Muscle layer of colon (tissue), 2 donors: ENCODE results near the gene ADRA2B.
"Not testable (repeated sequence)": the region's sequence is repeated elsewhere in the genome, so short reads cannot be mapped to it uniquely, and the experiment has no call there.

Experiments
- H3K27ac ChIP-seq: one replicate; pipeline ENCODE4 v1.7.0; 2013; ENCODE audit warnings: low read depth, mild to moderate bottlenecking, low read length, moderate library complexity
- H3K27me3 ChIP-seq, 2 donors: one replicate each; pipeline ENCODE4 v1.7.0; 2013; ENCODE audit warnings: low read length in 2 of 2, mild to moderate bottlenecking in 2 of 2; ENCODE audit not compliant: insufficient read depth in 2 of 2, control insufficient read depth in 1 of 2
- H3K36me3 ChIP-seq: one replicate; pipeline ENCODE4 v1.7.0; 2013; ENCODE audit warnings: mild to moderate bottlenecking, low read length; ENCODE audit not compliant: insufficient read depth
- H3K4me1 ChIP-seq: one replicate; pipeline ENCODE4 v1.7.0; 2013; ENCODE audit warnings: mild to moderate bottlenecking, low read length; ENCODE audit not compliant: insufficient read depth
- H3K4me3 ChIP-seq, 2 donors: one replicate each; pipeline ENCODE4 v1.7.0; 2013; ENCODE audit warnings: low read length in 2 of 2, low read depth in 1 of 2, mild to moderate bottlenecking in 1 of 2, moderate library complexity in 1 of 2
- H3K9ac ChIP-seq: one replicate; pipeline ENCODE4 v1.7.0; 2013; ENCODE audit warnings: low read length
- H3K9me3 ChIP-seq: one replicate; pipeline ENCODE4 v1.7.0; 2013; ENCODE audit warnings: mild to moderate bottlenecking, low read length
- donor health status: abdominal sarcoma.
- donor health status: Adenocarcinoma of cecum.

The ADRA2B gene

DNA sequence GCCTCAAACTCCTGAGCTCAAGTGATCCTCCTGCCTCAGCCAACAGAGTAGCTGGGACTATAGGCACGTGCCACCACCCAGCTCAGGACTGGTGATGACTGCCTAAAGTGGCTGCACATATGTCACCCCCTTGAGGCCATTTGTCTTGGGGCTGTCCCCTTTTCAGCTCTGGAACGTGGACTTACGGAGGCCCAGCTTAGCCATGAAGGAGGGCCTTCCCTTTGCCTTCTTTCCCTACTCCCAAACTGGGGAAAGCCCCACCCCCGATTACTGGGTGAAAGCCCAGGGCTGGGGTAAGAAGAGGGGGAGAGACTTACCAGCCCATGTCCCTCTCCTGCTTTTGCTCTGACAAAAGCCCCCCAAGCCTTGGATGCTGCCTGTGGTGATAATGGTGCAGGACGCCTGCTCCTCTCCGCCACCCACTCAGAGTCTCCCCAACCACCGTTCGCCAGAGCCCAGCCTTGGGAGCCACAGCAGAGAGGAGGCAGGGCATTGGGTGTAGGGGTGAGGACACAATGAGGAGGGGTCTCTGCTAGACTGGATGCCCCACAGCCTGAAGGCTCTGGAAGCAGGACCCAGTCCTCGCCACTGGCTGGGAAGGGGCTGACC lies 31.3 kb upstream of the ADRA2B start:
- no peak overlapping the region for H3K27ac ChIP-seq
- no peaks in the 10 kb centered on the region for H3K36me3 ChIP-seq
- H3K4me3 ChIP-seq = no peak overlapping the region
- peaks cover 11% of the 10 kb centered on the region for H3K4me1 ChIP-seq
- no peak overlapping the region for H3K9ac ChIP-seq
- H3K27me3 ChIP-seq = no peaks in the 10 kb centered on the region
- no peaks in the 10 kb centered on the region for H3K9me3 ChIP-seq

DNA sequence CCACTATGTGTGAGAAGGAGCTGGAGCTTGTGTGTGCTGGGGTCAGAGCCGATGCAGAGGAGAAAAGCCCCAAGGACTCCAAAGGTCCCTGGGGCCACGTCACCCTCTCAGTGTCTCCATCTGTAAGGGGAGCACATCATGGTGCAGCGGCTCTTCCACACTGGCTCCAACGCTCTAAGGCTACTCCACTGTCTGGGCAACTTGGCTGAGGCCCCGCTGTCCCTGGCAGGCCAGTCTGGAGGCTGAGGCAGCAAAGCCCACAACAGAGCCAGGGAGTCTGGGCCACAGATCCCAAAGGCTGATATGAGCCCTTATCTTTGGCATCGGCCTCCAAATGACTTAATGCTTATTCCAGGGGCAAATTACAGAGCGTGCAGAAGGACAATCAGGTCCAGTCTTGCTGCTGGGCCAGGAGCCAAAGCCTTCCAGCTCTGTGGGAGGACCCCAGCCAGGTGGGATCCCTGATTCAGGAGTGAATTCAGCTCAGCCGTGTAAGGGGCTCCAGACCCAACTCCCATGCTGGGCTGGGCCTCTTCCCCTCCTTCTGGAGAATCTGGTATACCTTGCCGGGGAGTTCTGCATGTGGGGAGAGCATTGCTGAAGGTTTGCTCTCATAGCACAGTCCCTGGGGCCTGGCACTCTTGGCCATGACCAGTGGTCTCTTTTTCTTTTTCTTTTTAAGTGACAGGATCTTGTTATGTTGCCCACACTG lies 30.7 kb upstream of the ADRA2B start:
- Histone ChIP-seq H3K27ac (no peak overlapping the region), H3K4me3 (no peak overlapping the region), H3K27me3 (no peaks in the 10 kb centered on the region), H3K9me3 (no peaks in the 10 kb centered on the region), H3K4me1 (peaks cover 11% of the 10 kb centered on the region), H3K36me3 (no peaks in the 10 kb centered on the region), H3K9ac (no peak overlapping the region)

DNA sequence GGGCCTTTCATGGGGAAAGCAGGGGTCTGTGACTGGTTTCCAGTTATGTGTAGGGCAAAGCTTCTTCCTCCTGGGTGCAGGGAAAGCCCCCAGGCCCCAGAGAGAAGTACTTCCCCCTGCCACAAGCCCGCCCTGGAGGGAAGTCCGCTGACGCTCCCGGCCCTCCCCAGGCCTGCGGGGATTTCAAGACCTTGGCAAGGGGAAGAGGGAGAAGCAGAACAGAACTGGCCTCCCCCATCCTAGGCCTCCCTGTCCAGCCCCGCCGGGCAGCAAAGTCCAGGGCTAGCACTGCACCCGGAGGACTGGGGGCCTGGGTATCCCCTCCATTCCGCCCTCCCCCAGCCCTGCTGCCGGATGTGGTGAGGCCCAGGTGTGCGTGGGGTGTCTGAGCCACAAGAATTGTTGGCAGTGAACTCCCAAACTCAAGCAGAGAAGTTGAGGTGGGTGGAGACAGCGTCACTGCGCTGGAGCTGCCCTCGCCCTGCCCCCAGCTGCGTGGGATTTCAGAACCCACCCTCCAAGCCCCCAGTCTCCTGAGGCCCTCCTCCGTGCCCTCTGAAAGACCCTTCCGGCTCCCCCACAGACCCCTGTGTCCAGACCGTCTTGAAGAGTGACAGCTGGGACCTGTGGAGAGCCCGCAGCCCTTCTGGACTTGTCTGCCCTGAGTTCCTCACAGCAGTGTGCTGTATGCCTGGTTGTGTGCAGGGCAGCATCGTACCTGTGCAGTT lies 29.9 kb upstream of the ADRA2B start:
- Histone ChIP-seq H3K4me3 (no peak overlapping the region), H3K36me3 (no peaks in the 10 kb centered on the region), H3K27me3 (no peaks in the 10 kb centered on the region), H3K4me1 (peaks cover 11% of the 10 kb centered on the region), H3K9me3 (no peaks in the 10 kb centered on the region), H3K27ac (no peak overlapping the region), H3K9ac (no peak overlapping the region)

DNA sequence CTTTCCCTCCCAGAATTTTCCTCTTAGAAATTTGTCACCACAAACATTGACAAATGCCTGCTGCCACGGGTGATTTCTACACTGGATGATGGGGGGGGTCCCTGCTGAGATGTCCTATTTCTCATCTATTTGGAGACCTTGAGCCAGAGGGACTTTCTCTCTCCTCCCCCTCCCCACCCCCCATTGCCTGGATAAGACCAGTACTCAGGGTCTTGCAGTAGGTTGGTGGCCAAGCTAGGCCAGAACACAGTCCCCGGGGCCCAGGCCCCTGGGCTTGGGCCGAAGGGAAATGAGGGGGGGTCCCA lies 29.4 kb upstream of the ADRA2B start:
- no peak overlapping the region for H3K9ac ChIP-seq
- peak overlapping the region; percentile 43 to 57 for H3K4me3 ChIP-seq
- no peaks in the 10 kb centered on the region for H3K36me3 ChIP-seq
- H3K9me3 ChIP-seq = no peaks in the 10 kb centered on the region
- no peaks in the 10 kb centered on the region for H3K27me3 ChIP-seq
- H3K27ac ChIP-seq = no peak overlapping the region
- H3K4me1 ChIP-seq = peaks cover 11% of the 10 kb centered on the region

DNA sequence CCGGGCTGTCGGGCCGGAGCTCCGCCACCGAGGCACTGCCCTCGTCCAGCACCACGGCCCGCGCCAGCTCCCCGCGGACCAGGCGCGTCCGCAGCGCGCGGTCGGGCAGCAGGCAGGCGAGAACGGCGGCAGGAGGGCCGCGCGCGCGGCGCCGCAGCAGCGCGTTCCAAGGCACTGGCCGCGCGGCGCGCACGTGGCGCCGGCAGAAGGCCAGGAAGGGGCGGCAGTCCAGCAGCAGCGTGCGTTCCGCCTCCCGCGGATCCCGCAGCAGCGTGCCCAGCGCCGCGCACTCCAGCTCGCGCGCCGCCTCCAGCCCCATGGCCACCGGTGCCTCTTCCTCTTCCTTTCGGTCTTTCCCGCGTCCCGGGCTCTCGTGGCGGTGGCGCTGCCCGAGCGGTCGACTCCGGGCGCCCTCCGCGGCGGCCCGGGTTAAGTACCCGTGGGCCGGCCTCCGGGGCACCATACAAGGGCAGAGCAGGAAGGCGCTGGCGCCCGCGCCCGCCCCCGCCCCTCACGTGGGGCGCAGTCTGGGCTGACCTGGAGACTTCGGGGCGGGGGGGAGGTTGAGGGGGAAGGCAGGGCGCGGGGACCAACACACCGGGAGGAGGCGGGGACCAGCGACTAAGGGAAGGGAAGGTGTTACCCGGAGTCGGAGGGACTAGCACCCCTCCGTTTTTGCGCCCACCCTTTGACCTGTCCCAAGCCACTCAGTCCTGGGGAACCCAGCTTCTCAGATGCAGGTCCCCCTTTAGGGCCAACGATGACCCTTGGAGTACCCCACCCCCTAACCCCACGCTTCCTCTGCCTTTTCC lies 28.9 kb upstream of the ADRA2B start, which contains the start of gene DUSP2:
Gene DUSP2, minus strand, starts transcription at position 405 of the 812 bp plus-strand sequence. Its CDS starts 86 bp downstream, at position 319.
- Histone ChIP-seq H3K27ac (no peak within 1 kb of the TSS), H3K9me3 (no peaks in the 10 kb centered on the region), H3K9ac (no peak within 1 kb of the TSS), H3K4me3 (peak within 1 kb of the TSS; percentile 43 to 57), H3K4me1 (peaks cover 11% of the 10 kb centered on the region), H3K36me3 (no peaks in the 10 kb centered on the region), H3K27me3 (no peaks in the 10 kb centered on the region)

DNA sequence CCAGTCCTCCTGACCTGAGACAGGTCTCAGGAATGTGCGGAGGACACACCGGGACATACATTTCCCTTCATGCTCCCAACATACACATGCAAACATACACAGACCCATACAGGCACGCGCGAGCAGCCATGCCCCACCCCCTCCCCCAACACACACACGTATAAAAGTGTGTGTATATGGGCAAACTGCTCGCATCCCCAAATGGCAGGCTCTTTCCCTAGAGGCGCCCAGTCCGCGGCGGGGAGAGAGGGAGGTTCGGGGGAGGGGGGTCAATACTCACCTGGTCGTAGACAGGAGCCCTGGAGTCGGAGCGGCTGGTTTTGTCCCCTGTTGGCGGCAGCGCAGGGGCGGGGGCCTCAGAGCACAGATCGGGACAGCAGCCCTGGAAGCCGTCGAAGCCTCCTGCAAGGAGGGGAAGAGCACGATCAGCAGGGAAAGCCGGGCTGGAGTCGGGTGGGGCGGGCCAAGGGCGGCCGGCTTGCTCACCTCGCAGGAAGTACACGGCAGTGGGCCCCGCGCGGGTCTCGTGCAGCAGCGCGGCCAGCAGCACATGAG lies 28.2 kb upstream of the ADRA2B start:
- no peaks in the 10 kb centered on the region for H3K27me3 ChIP-seq
- no peaks in the 10 kb centered on the region for H3K36me3 ChIP-seq
- H3K27ac ChIP-seq = no peak overlapping the region
- H3K4me3 ChIP-seq = peak overlapping the region; percentile 43 to 54
- no peaks in the 10 kb centered on the region for H3K9me3 ChIP-seq
- peaks cover 11% of the 10 kb centered on the region for H3K4me1 ChIP-seq
- no peak overlapping the region for H3K9ac ChIP-seq

DNA sequence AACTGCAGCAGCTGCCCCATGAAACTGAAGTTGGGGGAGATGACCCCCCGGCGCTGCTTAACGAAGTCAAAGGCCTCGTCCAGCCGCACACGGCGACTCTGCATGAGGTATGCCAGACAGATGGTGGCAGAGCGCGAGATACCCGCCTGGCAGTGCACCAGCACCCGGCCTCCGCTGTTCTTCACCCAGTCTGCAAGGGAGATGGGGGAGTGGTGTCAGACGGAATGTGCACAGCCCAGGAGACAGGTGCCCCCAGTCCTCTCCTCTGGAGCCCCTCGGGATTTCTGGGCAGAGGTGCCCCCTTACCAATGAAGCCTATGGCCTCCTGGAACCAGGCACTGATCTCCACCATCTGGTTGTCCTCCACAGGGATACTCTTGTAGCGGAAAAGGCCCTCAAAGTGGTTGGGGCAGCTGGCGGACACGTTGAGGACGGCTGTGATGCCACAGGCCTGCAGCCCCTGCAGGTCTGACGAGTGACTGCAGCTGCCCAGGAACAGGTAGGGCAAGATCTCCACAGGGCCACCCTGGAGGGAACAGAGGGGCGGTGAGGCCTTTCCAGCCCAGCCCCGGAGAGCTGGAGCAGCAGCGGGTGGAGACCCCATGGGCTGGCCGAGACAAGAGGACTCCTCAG lies 27.6 kb upstream of the ADRA2B start:
- no peak overlapping the region for H3K4me3 ChIP-seq
- no peak overlapping the region for H3K27ac ChIP-seq
- no peaks in the 10 kb centered on the region for H3K27me3 ChIP-seq
- no peaks in the 10 kb centered on the region for H3K9me3 ChIP-seq
- peaks cover 11% of the 10 kb centered on the region for H3K4me1 ChIP-seq
- no peak overlapping the region for H3K9ac ChIP-seq
- H3K36me3 ChIP-seq = no peaks in the 10 kb centered on the region

DNA sequence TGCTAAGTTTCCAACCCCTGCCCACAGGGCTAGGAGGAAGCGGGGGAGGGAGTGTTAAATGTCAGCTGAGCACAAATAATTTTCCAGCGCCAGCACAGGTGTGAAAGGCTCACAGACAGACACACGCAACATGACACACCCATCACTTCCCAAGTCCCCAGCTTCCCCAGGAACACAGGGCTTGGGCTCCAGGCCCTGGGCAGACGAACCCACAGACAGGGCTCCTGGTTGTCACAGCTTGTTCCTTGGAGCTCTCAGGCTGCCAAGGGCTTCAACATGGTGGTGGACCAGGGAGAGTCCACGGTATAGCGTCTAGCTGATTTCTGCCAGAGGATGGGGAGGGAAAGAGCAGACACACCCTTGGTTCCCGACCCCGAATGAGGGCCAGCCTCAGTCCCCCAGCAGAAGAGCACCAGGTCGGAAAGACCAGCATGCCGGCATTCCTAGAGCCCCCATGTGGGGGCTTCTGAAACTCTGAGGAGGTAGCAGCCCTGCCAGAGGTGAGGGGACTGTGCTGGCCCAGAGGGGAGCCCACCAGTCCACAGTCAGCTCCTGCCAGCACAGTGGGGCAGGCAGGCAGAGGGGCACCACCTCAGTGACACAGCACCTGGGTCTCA lies 27.0 kb upstream of the ADRA2B start:
- no peak overlapping the region for H3K4me3 ChIP-seq
- H3K27ac ChIP-seq = no peak overlapping the region
- H3K9ac ChIP-seq = no peak overlapping the region
- no peaks in the 10 kb centered on the region for H3K36me3 ChIP-seq
- no peaks in the 10 kb centered on the region for H3K9me3 ChIP-seq
- peaks cover 11% of the 10 kb centered on the region for H3K4me1 ChIP-seq
- H3K27me3 ChIP-seq = no peaks in the 10 kb centered on the region

DNA sequence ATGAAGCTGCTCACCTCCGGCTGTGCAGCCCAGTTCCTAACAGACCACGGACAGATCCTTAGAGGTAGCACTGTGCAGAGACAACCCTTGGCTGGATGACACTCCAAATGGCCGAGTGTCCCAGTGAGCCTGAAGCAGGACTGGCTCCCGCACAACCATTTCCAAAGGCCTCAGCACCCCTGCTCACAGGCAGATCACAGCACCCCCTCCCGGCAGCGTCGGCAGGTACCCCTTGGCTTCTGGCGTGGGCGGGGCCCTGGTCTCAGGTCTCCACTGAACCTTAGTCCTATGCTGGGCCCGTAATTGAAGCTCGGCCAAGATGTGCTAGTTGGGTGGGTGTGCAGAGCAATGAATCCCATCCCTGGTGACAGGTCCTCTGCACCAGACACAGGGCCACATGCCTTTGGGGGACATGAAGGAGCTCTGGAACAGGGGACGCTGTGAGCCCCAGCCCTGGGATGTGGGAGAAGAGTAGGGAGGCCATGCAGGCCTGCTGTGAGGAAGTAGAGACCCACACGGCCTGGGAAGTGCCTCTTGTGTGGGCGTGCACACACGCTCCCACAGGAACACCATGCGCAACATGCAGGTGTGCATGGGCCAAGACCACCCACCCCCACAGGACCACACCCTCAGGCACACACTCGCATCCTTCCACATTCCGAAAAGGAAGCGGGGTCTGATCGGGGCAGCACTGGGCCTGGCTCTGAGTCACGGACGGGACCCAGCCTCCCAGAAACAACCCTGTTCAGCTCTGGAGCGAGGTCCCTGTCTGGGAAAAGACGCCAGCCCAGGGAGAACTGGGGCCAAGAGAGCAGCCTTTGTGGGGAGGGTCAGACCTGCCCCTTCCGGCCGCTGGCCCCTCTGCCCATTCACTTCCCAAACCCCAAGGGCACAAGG lies 26.1 kb upstream of the ADRA2B start:
- H3K27me3 ChIP-seq = no peaks in the 10 kb centered on the region
- no peaks in the 10 kb centered on the region for H3K9me3 ChIP-seq
- H3K36me3 ChIP-seq = no peaks in the 10 kb centered on the region
- no peak overlapping the region for H3K27ac ChIP-seq
- H3K9ac ChIP-seq = no peak overlapping the region
- no peak overlapping the region for H3K4me3 ChIP-seq
- peaks cover 11% of the 10 kb centered on the region for H3K4me1 ChIP-seq

DNA sequence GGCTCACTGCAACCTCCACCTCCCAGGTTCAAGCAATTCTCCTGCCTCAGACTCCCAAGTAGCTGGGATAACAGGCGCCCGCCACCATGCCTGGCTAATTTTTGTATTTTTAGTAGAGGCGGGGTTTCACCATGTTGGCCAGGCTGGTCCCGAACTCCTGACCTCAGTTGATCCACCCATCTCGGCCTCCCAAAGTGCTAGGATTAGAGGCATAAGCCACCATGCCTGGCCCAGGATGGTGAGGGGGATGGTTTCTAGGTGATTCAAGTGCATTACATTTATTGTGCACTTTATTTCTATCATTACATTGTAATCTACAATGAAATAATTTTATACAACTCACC lies 25.2 kb upstream of the ADRA2B start:
- not testable (repeated sequence) for H3K9me3 ChIP-seq, H3K27ac ChIP-seq, H3K4me3 ChIP-seq, H3K36me3 ChIP-seq, H3K9ac ChIP-seq, H3K27me3 ChIP-seq
- H3K4me1 ChIP-seq = peaks cover 11% of the 10 kb centered on the region
